PC-3 (cell line): Measurements from ENCODE around the gene MEPCE. TPM values are rescaled to one million over a fixed set of nuclear protein-coding genes. Genes with fewer than 3 reads are reported as not detected.

Source experiments
- ATAC-seq: fragments of 200-7000 bp; cut with Tn5 transposase; 2 replicates; pipeline ENCODE4 v1.9.1; 2020; ENCODE audit warnings: mild to moderate bottlenecking, moderate library complexity
- BruUV-seq: library from RNA; stranded (reverse); fragments of 400-500 nt; replicated peaks from 2 replicates; lab custom pipeline; 2021; lab: Mats Ljungman, UMichigan
- CTCF ChIA-PET: fragments of 300-600 bp; sonication (Branson Sonifier 250); formaldehyde crosslinking; loops from one replicate; lab custom pipeline; 2022; ENCODE audit warnings: antibody characterized with exemption; lab: Charles Lee
- POLR2A ChIA-PET: fragments of 300-600 bp; sonication (Branson Sonifier 250); formaldehyde crosslinking; loops from one replicate; lab custom pipeline; 2022; ENCODE audit warnings: antibody characterized with exemption; ENCODE audit not compliant: unreplicated experiment; lab: Charles Lee
- DNase-seq: peaks from one replicate; pipeline ENCODE4 v3.0.0-alpha.2; 2015
- H2AFZ ChIP-seq: fragments of 300-600 bp; sonication (generic); 2 replicates; pipeline ENCODE4 v1.6.0; 2016; ENCODE audit warnings: antibody characterized with exemption, low read length
- H3F3A ChIP-seq: fragments of 300-600 bp; sonication (generic); one replicate; pipeline ENCODE4 v1.6.0; 2017; ENCODE audit warnings: antibody characterized with exemption, low read length, control low read depth, mild to moderate bottlenecking; ENCODE audit not compliant: unreplicated experiment
- H3K27ac ChIP-seq: fragments of 300-600 bp; sonication (generic); 2 replicates; pipeline ENCODE4 v1.5.1; 2016; ENCODE audit warnings: mild to moderate bottlenecking, low read length
- H3K27me3 ChIP-seq: fragments of 300-600 bp; sonication (generic); 2 replicates; pipeline ENCODE4 v1.6.1; 2016; ENCODE audit warnings: low read length, mixed read lengths
- H3K36me3 ChIP-seq: fragments of 300-600 bp; sonication (generic); 2 replicates; pipeline ENCODE4 v1.6.1; 2016; ENCODE audit warnings: low read depth, mixed run types, low read length, mixed read lengths
- H3K4me1 ChIP-seq: fragments of 300-600 bp; sonication (generic); 2 replicates; pipeline ENCODE4 v1.5.1; 2016; ENCODE audit warnings: low read length; ENCODE audit not compliant: insufficient read depth
- H3K4me2 ChIP-seq: fragments of 300-600 bp; sonication (generic); 2 replicates; pipeline ENCODE4 v1.6.0; 2016; ENCODE audit warnings: low read length
- H3K4me3 ChIP-seq: fragments of 300-600 bp; sonication (generic); 2 replicates; pipeline ENCODE4 v1.5.1; 2016; ENCODE audit warnings: mild to moderate bottlenecking, low read length, mixed read lengths
- H3K79me2 ChIP-seq: fragments of 300-600 bp; sonication (generic); 2 replicates; pipeline ENCODE4 v1.6.1; 2017; ENCODE audit warnings: low read length, mixed read lengths
- H3K9ac ChIP-seq: fragments of 300-600 bp; sonication (generic); 2 replicates; pipeline ENCODE4 v1.6.0; 2016; ENCODE audit warnings: mild to moderate bottlenecking, low read length
- H3K9me2 ChIP-seq: fragments of 300-600 bp; sonication (generic); replicated peaks from 2 replicates; pipeline ENCODE4 v1.6.1; 2016; ENCODE audit warnings: mixed run types, low read length, mixed read lengths
- H3K9me3 ChIP-seq: fragments of 300-600 bp; sonication (generic); 2 replicates; pipeline ENCODE4 v1.6.1; 2016; ENCODE audit warnings: low read length, mixed read lengths
- H4K20me1 ChIP-seq: fragments of 300-600 bp; sonication (generic); 2 replicates; pipeline ENCODE4 v1.6.1; 2016; ENCODE audit warnings: low read length, mixed read lengths
- CTCF ChIP-seq: fragments of 300-600 bp; sonication (generic); conservative IDR thresholded peaks from 2 replicates; pipeline ENCODE4 v1.5.1; 2017; ENCODE audit warnings: antibody characterized with exemption, low read depth, mild to moderate bottlenecking, low read length
- EZH2 ChIP-seq: fragments of 300-600 bp; sonication (generic); IDR thresholded peaks from one replicate; pipeline ENCODE4 v1.6.1; 2017; ENCODE audit warnings: antibody characterized with exemption, mild to moderate bottlenecking, low read length; ENCODE audit not compliant: unreplicated experiment
- EZH2phosphoT487 ChIP-seq: fragments of 300-600 bp; sonication (generic); IDR thresholded peaks from 2 replicates; pipeline ENCODE4 v1.6.1; 2018; ENCODE audit warnings: mild to moderate bottlenecking, antibody characterized with exemption, low read length, borderline replicate concordance
- intact Hi-C: fragments of 100-400 bp; cut with micrococcal nuclease; formaldehyde crosslinking; loops from 2 replicates; pipeline ENCODE4 v1.9.0; 2023
- total RNA-seq: library from RNA; depleted of rRNA; stranded (reverse); fragments of >200 nt; gene quantifications from 2 replicates; pipeline ENCODE4 v1.2.3, GENCODE V29; 2014

Gene MEPCE
- total RNA-seq, 1 experiment from 2014 or later: 36.0 TPM

GRCh38 chr7:100413346-100413745, 16.3 kb upstream of the MEPCE start:
- no peaks in the 10 kb centered on the region for H3K9me3 ChIP-seq
- no peak overlapping the region for H3K27ac ChIP-seq
- ChIA-PET POLR2A (no interaction called here), CTCF (no interaction called here)
- no peaks in the 10 kb centered on the region for H3K79me2 ChIP-seq
- H3K27me3 ChIP-seq: no peaks in the 10 kb centered on the region
- no peak for DNase-seq
- H4K20me1 ChIP-seq: no peaks in the 10 kb centered on the region
- ATAC-seq: no peak
- no peaks in the 10 kb centered on the region for H3K36me3 ChIP-seq
- no peak overlapping the region for H3K9ac ChIP-seq
- H3K4me2 ChIP-seq: no peak overlapping the region
- no peak overlapping the region for H2AFZ ChIP-seq
- no TSS peak for BruUV-seq
- H3K9me2 ChIP-seq: no peaks in the 10 kb centered on the region
- H3K4me1 ChIP-seq: no peaks in the 10 kb centered on the region
- no peak overlapping the region for H3K4me3 ChIP-seq
- TF ChIP-seq EZH2phosphoT487: no peak
- no peak for TF ChIP-seq CTCF
- no peak for TF ChIP-seq EZH2
- intact Hi-C loops: no loop called here
- H3F3A ChIP-seq: no peaks in the 10 kb centered on the region

GRCh38 chr7:100413889-100414288, 15.7 kb upstream of the MEPCE start:
- Histone ChIP-seq H3K4me1 (no peaks in the 10 kb centered on the region), H3K4me2 (no peak overlapping the region), H3F3A (no peaks in the 10 kb centered on the region), H3K79me2 (no peaks in the 10 kb centered on the region), H2AFZ (no peak overlapping the region), H3K9me2 (no peaks in the 10 kb centered on the region), H3K9ac (no peak overlapping the region), H4K20me1 (no peaks in the 10 kb centered on the region), H3K27ac (no peak overlapping the region), H3K36me3 (no peaks in the 10 kb centered on the region), H3K9me3 (no peaks in the 10 kb centered on the region), H3K4me3 (no peak overlapping the region), H3K27me3 (no peaks in the 10 kb centered on the region)
- POLR2A ChIA-PET: no interaction called here
- CTCF ChIA-PET: no interaction called here
- ATAC-seq: no peak
- intact Hi-C loops: no loop called here
- BruUV-seq: no TSS peak
- TF ChIP-seq EZH2 (no peak), CTCF (no peak), EZH2phosphoT487 (no peak)
- DNase-seq: no peak

- H3K9ac ChIP-seq: no peak overlapping the region
- H3K36me3 ChIP-seq: no peaks in the 10 kb centered on the region
- no peak overlapping the region for H3K4me2 ChIP-seq
- no peak for TF ChIP-seq EZH2
- no peak for TF ChIP-seq CTCF
- TF ChIP-seq EZH2phosphoT487: no peak
- DNase-seq: no peak
- no peaks in the 10 kb centered on the region for H3K79me2 ChIP-seq
- no peak overlapping the region for H2AFZ ChIP-seq
- H3F3A ChIP-seq: no peaks in the 10 kb centered on the region
- H3K9me3 ChIP-seq: no peaks in the 10 kb centered on the region
- H3K4me1 ChIP-seq: no peaks in the 10 kb centered on the region
- no peak overlapping the region for H3K4me3 ChIP-seq
- CTCF ChIA-PET: no interaction called here
- intact Hi-C loops: no loop called here
- BruUV-seq: no TSS peak
- no peaks in the 10 kb centered on the region for H3K27me3 ChIP-seq
- POLR2A ChIA-PET: no interaction called here
- H3K27ac ChIP-seq: no peak overlapping the region
- H4K20me1 ChIP-seq: no peaks in the 10 kb centered on the region
- H3K9me2 ChIP-seq: no peaks in the 10 kb centered on the region
- no peak for ATAC-seq
Measured at GRCh38 chr7:100415448-100415847, 14.2 kb upstream of the MEPCE start.
